HG03135 (cell line): Measurements from ENCODE around the gene CCDC106.

Experiments used
- ATAC-seq: cut with Tn5 transposase; IDR thresholded peaks from one replicate; pipeline ENCODE4 v1.9.1; 2021; ENCODE audit warnings: mild to moderate bottlenecking, moderate library complexity; ENCODE audit not compliant: unreplicated experiment

The CCDC106 gene

DNA sequence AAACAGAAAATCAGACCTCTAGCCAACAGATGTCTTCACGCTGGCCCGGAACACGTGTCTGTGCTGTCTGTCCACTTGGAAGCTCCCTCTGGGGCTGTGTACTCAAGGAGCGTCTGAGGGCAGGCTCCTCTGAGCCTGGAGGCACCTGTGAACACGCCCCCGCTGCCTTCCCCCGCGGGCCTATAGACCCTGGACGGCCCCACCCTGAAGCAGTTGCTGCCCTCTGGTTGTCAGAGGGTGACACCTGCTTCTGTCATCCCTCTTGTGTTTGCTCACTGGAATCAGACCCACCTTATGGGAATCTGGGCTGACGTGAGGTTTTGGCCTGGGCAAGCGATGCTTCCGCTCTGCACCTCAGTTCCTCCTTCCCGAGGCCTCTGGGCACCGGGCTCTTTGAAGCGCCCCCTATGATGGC, 46.2 kb downstream of the CCDC106 start:
- ATAC-seq, result no peak

DNA sequence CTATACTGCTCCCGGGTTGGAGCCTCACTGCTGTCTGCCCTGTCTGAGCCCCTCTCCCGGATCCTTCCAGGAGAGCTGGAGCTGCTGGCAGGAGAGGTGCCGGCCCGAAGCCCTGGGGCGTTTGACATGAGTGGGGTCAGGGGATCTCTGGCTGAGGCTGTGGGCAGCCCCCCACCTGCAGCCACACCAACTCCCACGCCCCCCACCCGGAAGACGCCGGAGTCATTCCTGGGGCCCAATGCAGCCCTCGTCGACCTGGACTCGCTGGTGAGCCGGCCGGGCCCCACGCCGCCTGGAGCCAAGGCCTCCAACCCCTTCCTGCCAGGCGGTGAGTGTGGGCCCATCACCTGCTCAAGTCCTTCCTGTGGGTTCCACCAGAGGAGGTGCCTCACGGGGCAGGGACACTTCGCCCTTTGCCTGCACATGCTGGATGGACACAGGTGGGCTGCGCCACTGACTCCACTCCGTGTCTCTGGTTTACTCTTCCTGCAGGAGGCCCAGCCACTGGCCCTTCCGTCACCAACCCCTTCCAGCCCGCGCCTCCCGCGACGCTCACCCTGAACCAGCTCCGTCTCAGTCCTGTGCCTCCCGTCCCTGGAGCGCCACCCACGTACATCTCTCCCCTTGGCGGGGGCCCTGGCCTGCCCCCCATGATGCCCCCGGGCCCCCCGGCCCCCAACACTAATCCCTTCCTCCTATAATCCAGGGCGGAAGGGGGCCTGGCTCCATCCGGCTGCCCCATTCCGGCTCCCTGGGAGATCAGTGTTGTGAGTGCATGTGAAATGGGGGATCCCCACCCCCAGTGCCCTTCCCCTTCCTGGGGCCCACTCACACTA, 46.9 kb downstream of the CCDC106 start:
- no peak for ATAC-seq

DNA sequence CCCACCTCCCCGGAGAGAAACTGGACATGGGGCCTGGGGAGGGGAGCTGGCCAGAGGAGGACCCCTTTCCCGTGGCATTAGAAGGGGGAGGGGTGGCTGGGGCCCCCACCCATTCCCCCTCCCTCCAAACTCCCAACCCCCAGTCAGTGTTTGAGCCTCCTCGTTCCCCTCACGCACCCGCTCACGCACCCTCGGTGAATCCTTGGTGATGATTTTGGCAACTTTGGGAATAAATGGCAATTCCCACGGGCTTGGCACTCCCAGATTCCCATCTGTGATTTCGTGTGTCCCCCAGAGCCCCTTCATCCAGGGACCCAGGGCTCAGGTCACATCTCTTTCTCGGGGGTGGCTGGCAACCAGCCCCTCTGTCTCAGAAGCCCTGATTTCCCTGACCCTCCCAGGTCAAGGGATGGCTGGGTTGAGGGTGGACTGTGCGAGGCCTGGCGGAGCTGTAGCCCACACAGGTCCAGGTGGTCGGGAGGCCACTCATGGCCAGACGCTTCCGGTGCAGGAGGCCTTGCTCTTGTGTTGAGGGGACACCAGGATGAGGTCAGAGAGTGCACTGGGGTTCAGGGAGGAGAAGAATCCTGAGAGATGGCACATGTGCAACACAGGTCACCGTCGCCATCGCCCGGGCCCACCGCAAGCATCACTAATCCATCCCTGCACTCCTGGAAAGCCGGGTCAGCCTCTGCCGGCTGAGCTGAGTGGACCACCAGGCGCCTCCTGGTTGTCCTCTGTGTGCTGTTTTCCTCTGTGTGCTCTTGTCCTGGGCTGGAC, 47.7 kb downstream of the CCDC106 start:
- ATAC-seq, result no peak

DNA sequence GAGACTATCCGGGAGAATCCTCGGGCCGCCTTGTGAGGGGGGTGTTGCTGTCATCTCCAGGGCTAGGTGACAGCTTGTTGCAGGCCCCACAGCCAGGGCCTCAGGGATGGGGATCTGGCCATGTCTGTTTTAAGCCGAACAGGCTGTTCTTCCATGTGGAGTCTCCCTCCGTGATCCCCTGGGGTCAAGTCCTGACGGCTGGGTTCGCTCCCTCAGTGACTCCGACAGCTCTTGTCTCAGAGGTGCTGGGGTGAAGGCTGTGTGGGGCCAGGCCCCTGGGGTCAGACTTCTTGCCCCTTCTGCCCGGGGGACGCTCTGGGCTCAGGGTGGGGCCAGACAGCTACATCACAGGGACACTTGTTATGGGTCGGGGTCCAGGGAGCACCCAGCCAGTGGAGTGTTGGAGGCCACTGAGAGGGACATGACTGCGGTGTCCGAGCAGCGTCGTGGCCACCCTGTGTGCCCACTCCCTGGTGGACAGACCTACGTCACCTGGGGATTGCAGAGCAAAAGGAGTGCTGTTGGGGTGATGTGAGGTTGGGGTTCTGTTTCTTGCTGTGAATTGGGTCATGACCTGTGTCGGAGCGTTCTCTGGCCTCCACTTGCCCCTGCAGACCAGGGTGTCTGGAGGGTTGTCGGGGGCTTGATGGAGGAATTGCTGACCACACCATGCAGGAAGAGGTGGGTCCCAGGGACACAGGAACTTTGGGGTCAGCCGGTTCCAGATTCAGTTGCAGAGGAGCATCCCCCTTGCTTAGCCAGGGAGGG, 48.5 kb downstream of the CCDC106 start:
- ATAC-seq, result no peak

DNA sequence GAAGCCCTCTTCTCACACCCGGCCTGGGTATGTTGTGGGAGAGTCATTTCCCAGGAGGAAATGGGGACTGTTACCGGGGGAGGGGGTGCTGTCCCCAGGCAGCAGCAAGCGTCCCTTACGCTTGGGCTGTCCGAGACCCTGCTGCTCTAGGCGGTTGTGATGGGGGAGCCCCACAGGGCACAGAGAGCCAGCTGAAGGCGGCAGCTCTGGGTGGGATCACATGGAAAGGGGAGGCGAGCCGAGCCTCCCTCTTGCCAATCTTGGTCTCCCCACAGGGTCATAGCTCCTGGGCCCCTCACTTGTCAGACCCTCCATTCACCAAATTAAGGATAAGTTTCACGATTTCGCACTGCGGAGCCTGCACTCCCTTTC, 49.0 kb downstream of the CCDC106 start:
- no peak for ATAC-seq

DNA sequence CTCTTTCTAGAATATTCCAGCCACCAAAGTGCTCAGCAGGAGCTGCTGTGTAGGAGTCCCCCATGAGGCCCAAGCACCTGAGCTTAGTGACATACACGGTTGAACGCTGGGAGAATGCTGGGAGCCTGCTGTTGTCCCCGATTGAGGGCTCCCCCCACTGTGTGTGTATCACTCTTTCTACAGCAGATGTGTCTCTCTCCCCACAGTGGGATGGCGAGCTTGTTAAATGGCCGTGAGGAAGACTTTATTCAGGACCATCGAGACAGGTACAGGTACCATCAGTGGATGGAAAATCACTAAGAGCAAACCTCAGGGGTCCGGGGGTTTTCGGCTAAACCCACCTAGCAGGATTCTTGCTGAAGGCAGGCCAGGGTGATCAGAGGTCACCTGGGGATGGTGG, 49.7 kb downstream of the CCDC106 start:
- ATAC-seq, result no peak

DNA sequence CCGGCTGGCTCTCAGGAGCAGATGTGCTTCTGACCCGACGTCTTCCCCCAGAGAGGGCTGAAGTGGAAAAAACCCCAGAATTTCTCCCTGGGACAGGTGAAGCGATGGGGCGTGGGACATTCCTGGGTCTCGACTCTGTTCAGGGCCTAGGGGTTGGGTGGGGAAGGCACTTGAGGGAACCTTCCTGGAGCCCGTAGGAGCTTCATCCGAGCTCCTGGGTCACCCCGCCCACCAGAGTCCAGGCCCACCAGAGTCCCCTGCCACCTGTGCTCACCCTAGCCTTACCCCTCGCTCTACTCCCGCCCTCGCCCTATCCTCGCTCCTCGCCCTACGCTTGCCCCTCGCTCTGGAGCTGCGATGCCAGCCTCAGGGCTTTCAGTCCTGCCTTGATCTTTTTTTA, 50.2 kb downstream of the CCDC106 start:
- ATAC-seq, result no peak

DNA sequence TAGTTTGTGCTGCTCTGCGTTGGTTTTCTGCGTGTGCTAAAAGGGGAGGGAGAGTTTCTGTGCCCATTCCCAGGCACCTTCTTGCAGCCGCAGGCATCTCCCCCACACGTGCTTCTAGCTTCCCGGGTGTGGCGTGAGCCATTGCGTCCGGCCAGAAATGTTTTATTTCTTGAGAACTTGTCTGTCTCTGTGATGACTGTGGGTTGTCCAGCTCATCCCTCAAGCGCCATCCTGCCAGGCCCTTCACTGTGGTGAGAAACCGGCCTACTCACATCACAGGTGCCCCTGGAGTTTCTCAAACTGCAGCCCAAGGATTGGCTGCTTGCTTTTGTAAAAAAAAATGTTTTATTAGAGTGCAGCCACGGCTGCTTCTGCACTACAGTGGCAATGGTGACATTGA, 51.2 kb downstream of the CCDC106 start:
- ATAC-seq, result no peak

DNA sequence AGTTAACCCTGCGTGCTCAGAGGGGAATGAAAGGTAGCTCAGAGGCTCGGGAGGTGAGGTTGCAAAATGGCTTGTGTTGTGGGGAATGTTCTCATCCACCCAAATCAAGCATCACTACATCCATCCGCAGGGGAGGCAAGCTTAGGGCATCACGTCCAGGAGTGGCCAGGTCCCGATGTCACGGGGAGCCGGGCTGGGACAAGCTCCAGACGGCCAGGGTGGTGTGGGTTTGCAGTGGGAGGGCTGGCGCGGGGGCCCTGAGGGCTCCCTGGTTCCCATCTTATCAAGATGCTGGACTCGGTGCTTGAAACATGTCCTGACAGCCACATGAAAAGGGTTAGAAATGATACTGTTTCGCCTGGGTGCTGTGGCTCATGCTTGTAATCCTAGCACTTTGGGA, 52.8 kb downstream of the CCDC106 start:
- no peak for ATAC-seq

DNA sequence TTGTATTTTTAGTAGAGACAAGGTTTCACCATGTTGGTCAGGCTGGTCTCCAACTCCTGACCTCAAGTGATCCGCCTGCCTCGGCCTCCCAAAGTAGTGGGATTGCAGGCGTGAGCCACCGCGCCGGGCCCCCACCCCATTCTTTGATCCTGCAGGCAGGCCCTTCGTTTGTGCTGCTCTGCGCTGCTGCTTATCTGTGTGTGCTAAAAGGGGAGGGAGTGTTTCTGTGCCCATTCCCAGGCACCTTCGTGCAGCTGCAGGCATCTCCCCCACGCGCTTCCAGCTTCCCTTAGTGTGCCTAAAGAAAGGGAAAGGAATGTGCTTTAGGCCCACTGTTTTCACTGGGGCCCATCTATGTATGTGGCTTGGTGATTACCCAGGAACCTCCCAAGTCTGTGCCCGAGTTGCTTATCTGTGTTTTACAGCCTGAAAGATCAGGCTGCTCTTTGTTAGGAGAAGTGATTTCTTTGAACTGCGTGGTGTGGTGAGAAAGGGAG, 54.2 kb downstream of the CCDC106 start:
- ATAC-seq, result no peak
